HG02610 (cell line): ENCODE measurements around the gene DAG1.
"Not testable (repeated sequence)": the region's sequence is repeated elsewhere in the genome, so short reads cannot be mapped to it uniquely, and the experiment has no call there.

Experiments used
- ATAC-seq: cut with Tn5 transposase; IDR thresholded peaks from one replicate; pipeline ENCODE4 v1.9.1; 2021; ENCODE audit warnings: mild to moderate bottlenecking, moderate library complexity; ENCODE audit not compliant: unreplicated experiment

The DAG1 gene

DNA sequence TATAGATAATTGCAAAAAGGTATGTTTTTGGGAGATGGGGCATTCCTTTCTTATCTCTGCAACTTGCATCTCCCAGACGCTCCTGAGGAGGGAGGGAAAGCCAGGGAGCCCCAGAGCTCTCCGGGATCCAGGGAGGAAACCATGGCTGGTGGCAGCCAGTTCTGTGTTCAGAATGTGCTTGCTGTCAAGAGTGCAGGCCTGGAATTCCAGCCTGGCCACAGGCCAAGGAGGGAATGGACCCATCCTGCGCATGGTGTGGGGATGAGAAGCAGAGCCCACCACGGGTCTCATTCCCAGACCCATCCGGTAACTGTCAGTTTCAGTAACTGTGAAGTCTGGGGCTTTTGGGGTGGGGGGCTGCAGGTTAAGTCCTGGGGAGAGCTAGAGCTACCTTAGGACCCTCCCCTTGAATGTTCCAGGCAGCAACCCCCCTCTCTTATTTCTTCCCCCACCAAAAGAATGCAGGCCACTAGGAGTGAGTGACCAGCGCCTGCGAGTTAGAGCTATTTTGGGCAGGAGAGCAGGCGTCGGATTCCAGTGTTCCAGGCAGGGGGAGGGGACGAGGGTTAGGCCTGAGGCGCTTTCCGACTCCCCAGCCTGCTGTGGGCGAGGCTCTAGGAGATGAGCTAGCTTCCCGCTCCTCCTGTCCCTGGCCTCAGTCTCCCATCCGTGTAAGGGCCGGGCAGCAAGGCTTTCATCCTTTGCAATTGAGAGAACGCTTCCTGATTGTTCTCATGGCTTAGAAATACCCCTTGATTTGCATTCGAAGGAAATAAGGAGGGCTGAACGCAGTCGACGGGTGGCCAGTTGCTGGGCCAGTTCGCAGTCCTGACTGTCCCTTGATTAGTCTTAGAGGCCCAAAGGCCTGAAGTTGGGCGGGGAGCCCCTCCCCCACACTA lies 781 bp upstream of the DAG1 start:
- peak; percentile 17 for ATAC-seq

DNA sequence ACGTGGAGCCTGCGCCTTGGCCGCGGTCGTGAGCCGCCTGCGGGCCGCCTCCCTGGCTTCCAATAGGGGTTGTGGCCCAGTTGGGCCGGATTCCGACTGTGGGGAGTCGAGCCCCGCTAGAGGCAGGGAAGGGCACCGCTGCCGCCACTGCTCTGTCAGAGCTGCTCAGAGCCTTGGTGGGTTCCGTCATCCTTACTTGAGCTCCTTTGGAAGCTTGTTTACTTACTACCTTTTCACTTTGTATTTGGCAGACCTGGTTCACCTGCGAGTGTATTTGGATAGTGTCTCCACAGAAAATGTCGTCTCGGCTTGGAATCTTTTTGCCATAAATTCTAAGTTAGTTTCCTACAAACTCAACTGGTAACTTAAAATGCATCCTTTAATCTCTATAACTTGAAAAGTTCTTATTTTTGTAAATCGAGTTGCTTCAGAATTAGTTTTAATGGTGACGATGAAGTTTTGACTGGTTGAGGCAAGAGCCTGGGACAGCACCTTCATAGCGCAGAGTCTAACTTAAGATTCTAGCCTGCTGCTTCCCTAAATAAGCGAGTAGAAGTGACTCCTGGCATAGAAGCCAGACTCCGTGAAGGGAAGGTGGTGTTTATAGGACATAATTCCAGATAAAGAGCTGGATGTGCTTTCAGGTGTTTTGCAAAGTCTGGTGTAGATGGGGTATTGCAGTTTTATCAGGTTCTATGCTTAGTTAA lies 800 bp downstream of the DAG1 start:
- peak; percentile 17 for ATAC-seq

DNA sequence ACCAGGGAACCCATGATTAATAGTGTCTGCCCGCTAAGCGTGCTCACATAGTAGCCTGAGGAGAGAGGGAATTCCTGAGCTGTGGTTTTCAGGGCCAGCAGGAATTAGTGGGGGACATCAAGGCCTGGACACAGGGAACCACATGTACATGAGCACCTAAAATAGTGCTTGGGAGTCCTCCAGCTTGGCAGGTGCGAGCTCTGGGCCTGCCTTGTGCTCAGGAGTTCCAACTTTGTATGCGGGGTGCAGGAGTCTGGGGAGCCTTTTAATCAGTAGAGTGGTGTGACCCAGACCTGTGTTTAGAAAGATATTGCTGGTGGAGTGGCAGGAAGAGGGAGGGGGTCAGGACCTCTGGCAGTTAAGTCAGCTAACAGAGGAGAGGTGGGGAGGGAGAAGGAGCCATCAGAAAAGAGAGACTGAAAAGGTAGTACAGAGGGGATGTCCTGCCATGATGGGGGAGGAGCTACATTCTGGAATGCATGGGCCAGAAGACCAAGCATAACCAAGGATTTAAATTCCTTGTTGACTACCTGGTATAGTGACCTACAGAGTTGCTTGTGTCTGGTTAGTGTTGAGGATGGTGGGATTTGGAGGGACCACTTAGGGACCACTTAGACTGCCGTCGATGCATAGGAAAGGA lies 1.9 kb downstream of the DAG1 start:
- no peak for ATAC-seq

DNA sequence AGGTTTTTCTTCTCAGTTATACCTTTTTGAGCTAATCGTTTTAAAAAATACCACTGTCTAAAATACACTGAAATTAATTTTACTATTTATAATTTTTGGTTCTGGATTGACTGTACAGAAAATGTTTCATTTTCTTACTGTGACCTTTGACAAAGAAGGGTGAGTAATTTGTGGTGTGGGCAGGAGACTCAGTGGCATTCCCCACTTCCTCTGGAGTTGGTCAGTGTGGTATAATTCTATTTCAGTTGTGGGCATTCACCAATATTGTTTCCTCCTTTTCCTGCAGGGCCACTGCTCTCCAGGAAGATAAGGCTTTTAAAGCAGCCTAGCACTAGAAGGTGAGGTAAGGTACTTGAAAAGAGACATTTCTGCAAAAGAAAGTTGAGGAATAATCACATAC lies 6.5 kb downstream of the DAG1 start:
- ATAC-seq = peak; percentile 66

DNA sequence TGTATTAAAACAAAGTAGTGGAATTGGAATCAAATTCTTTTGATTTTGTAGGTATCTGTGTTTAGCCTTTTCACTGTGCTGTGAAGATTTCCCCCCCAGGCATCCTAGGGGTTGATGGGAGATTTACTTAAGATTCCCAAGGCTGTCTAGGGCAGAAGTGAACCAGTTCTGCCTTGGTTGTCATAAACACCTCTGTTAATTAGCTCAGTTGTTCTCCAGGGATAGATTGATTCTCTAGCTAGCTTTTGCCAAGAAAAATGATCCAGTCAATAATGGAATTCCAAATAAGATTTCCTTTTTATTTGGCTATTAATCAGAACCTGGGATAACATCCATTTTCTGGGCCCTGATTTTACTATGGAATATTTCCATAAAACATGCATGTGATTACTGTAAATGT lies 12.7 kb downstream of the DAG1 start:
- no peak for ATAC-seq

DNA sequence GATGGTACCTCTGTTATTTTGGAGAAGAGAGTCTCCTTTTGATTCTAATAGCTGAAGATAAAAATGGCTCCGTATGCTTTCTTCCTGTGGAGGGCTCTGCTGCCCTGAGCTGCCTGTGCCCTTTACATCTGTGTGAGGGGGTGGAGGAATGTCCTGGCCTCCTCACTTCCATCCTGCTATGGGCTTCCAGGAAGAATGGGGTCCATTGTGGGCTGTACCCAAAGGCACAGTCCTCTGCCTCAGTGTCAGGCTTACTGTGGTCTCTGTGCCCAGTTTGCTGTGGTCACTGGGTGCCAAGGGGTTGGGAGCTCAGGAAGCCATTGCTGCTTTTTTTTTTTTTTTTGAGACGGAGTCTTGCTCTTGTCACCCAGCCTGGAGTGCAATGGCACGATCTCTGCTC lies 14.4 kb downstream of the DAG1 start:
- ATAC-seq = no peak

DNA sequence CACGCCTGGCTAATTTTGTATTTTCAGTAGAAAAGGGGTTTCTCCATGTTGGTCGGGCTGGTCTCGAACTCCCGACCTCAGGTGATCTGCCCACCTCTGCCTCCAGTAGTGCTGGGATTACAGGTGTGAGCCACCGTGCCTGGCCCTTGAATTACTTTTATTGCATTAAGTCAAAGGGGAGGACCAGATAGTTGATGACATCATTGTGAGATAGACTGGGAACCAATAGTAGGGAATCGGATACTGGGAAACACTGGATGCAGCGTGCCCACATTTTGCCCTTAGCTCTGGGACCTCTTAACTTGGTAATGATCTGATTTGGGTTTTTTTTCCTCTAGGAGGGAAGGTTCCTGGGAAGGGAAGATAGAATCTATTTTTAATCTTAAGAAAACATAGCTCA lies 19.2 kb downstream of the DAG1 start:
- ATAC-seq = no peak

DNA sequence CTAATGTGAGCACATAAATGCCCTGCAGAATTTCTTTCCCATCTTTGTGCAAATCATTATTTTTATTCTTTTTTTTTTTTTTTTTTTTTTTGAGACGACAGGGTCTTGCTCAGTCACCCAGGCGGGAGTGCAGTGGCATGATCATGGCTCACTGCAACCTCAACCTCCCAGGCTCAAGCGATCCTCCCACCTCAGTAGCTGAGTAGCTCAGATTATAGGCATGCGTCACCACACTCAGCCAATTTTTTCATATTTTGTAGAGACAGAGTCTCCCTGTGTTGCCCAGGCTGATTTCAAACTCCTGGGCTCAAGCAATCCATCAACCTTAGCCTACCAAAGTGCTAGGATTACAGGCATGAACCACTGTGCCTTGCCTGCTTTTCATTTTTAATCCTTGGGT lies 22.9 kb downstream of the DAG1 start:
- no peak for ATAC-seq

DNA sequence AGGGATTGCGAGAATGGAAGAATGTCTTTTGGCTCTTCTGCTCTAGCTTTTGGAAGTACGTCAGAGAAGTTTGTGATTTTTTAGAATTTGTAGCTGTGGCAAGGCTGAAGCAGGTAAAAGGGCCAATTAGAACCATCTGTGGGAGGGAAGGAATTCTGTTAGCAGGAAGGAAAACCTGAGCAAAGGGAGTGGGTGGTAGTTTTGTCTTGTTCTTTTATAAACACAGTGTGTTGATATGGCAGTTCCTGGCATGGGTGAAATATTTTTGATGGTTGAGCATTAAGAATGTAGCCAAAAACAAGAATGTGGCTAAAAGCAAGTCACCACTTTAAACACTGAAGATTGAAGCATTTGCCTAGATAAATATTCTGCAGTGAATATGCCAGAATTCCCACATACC lies 23.8 kb downstream of the DAG1 start:
- no peak for ATAC-seq

DNA sequence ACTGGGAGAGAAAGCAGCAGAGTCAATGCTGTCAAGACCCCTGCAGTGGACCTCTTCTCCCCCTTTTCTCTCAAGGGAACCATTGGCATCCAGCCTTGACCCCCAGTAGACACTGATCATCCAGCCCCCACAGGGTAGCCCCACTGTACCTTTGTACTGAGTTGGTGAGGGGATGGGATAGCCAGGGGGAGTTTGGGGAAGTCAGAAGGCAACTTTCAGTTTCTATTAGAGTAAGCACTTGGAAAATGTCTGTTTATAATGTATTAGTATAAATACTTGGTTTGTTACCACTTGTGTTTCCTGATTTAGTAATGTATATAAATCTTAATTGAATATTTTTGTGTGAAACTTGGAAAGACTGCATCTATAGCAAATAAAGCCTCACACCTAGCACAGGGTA lies 25.0 kb downstream of the DAG1 start:
- no peak for ATAC-seq

DNA sequence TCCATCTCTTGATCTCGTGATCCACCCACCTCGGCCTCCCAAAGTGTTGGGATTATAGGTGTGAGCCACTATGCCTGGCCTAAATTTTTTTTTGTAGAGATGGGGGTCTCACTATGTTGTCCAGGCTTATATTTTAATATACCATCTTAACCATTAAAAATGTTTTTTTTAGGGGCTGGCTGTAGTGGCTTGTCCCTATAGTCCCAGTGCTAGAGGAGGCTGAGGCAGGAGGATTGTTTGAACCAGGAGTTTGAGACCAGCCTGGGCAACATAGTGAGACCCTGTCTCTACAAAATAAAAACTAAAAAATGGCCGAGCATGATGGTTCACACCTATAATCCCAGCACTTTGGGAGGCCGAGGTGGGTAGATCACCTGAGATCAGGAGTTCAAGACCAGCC lies 26.8 kb downstream of the DAG1 start:
- not testable (repeated sequence) for ATAC-seq

DNA sequence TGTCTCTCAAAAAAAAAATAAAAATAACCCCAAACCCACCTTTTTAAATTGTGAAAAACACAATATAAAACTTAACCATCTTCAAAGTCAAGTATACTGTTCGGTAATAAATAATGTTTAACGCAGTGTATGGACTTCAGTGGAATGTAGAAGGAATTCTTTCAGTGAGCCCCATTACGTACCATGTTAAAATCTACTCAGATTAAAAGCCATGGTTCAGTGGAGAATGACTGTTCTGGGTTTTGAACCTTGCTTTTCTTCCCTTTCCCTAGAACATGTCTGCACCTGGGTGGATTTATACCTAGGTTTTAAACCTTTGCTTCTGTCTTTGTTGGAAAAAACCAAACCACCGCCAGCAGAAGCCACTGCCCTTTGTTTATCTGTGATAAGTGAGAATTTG lies 27.5 kb downstream of the DAG1 start:
- ATAC-seq = no peak

DNA sequence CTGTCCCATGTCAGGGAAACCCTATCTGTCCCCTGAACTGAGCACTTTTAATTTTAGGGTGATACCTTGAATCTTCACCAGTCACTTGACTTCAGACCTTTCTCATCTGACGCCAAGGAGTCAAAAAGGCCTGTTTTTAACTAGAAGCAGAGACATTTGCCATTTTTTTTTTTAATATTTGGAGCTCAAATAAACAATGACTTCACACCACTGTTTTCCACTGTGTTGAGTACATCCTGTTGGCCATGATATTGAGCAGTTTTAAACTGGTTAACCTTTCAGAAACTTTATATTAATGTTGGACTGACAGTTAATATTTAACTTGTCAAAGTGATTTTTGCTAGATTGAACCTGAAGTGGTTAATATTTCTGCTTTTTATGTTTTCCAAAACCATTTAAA lies 28.2 kb downstream of the DAG1 start:
- no peak for ATAC-seq

DNA sequence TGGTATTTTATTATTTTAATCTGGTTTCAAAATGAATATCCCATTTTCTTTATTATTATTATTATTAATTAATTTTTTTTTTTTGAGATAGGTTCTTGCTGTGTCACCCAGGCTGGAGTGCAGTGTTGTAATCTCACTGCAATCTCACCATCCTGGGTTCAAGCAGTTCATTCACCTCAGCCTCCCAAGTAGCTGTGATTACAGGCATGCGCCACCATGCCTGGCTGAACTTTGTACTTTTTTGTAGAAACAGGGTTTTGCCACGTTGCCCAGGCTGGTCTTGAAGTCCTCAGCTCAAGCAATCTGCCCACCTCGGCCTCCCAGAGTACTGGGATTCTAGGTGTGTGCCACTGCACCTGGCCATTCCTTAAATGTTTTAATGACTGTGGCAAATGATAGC lies 28.6 kb downstream of the DAG1 start:
- no peak for ATAC-seq

DNA sequence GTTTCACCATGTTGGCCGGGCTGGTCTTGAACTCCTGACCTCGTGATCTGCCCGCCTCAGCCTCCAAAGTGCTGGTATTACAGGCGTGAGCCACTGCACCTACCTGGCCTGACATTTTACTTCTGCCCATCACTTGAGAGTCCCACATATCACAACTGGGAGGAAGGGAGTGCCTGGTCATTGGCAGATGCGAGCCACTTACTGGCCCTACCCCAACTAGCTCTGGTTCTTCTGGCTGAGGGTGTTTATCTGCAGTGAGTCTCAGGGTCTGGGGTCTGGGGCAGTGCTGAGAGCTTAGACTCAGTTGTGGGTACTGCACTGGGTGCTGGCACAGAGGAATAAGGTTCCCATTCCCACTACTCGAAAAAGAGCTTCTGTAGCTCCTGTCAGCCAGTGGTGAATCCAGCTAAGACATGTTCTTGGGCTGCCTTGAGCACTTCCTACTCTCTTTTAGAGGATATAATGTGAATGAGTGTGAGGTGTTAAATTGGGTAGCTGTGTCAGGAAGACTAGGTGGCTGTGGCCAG lies 30.2 kb downstream of the DAG1 start:
- no peak for ATAC-seq

DNA sequence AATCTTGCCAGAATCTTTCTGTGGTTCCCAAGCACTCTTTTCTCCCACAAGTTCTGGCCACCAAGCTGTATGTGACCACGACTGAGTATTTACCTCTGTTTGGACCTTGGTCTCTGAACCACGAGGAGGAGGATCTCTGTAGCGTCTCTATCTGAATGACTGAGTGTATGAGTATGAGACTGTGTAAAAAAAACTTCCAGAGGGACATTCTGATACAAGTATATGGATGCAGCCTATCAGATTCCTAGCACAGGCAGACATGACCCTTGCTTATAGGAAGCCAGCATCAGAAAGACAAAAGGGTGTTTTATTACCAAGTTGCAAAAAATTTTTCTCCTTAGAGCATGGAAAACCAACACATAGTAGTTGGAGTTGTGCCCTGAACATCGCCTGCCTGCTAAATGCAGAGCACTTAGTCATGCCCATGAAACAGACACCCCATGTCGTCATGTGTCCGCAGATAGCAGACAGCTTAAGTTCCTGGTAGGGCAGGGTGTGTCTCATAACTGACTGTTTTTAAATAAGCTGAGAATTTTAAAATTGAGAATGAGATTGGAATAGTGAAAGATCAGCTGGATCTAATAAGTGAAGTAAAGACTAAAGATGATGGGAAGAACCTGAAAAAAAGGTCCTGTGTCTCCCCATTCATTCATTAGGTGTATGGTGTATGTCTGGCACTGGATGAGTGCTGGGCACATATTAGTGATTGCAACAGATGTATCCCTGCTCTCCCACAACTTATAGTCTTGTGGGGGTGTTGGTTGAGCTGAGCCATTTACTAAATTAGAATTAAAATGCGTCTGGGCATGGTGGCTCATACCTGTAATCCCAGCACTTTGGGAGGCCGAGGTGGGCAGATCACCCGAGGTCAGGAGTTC lies 30.9 kb downstream of the DAG1 start:
- ATAC-seq = no peak

DNA sequence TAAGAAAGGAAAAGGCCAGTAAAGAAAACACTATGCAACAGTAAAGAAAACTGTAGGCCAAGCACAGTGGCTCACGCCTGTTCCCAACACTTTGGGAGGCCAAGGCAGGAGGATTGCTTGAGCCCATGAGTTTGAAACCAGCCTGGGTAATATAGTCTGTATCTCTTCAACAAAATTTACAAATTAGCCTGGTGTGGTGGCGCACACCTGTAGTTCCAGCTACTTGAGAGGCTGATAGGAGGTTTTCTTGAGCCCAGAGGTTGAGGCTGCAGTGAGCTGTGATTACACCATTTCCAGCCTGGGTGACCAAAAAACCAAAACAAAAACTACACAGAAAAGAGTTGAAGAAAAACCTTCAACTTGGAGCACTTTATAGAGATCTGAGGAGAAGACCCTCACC lies 31.8 kb downstream of the DAG1 start:
- ATAC-seq = no peak

DNA sequence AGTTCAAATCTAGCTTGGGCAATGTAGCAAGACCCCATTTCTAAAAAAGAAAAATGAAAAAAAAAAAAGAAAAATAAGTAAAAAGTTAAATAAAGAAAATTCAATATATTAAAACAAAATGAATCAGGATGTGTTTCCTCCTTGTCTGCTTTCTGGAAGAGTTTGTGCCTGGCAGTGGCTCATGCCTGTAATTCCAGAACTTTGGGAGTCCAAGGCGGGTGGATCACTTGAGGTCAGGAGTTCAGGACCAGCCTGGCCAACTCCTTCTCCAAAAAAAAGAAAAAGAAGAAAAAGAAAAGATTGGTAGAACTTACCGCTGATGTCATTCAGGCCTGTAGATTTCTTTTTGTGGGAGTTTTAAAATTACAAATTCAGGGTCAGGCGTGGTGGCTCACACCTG lies 36.8 kb downstream of the DAG1 start:
- no peak for ATAC-seq

DNA sequence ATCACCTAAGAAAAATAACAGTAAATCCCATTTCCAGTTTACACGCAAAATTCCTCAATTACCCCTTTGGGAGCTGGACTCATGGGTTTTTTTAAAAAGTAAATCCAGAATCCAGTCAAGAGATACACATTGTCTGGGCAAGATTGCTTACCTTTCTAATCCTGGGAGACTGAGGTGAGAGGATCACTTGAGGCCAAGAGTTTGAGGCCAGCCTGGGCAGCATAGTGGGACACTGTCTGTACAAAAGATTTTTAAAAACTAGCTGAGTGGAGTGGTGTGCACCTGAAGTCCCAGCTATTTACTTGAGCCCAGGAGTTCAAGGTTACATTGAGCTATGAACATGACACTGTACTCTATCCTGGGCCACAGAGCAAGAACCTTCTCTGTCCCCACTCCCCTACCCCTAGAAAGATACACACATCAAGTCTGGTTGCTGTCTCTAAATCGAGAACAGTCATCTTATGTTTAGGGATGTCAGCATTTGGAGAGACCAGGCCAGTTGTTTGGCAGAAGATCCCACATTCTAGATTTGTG lies 39.0 kb downstream of the DAG1 start:
- no peak for ATAC-seq

DNA sequence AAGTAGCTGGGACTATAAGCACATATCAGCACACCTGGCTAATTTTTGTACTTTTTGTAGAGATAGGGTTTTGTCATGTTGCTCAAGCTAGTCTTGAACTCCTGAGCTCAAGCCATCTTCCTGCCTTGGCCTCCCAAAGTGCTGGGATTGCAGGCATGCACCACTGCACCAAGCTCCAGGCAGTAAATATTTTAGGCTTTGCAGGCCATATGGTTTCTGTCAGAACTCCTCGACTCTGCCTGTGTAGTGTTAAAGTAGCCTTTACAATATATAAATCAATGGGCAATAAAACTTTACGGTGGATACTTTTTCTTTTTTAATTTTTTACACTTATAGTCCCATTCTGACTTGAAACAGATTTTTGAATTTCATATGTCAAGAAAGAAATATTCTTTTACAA lies 41.6 kb downstream of the DAG1 start:
- no peak for ATAC-seq
